Measurements from ENCODE around the gene MED13L. TPM values are rescaled to one million over a fixed set of nuclear protein-coding genes. Genes with fewer than 3 reads are reported as not detected.

Gene MED13L
- total and polyA plus RNA-seq, 2 of the 4 experiments (the other 2 are of a cell fraction) = 17.9 to 49.1 TPM

GRCh38 chr12:115988625-115989563, 288.6 kb downstream of the MED13L start:
- Histone ChIP-seq H2BK120ac (ENCODE audit: low read depth, low read length) (no peak overlapping the region), H3K9ac (ENCODE audit: low read depth, low read length) (no peak overlapping the region), H3K23ac (ENCODE audit: low read depth, low read length) (no peak overlapping the region), H2AK5ac (ENCODE audit: low read depth, low read length) (no peak overlapping the region), H4K91ac (ENCODE audit: insufficient read depth, low read depth, low read length) (no peak overlapping the region), H3K36me3 (ENCODE audit: control insufficient read depth, insufficient read depth, low read length) (peaks cover 25% of the 10 kb centered on the region), H2AK9ac (replicated peaks; ENCODE audit: low read depth, low read length, poor library complexity) (no peak overlapping the region), H4K20me1 (ENCODE audit: insufficient read depth, low read length) (peaks cover 15% of the 10 kb centered on the region), H3K18ac (ENCODE audit: low read depth, low read length) (no peak overlapping the region), H3K14ac (replicated peaks; ENCODE audit: low read depth, low read length) (no peak overlapping the region; the same call in 1 of the 2 replicates), H3K9me1 (ENCODE audit: insufficient read depth, low read length) (peaks cover 8% of the 10 kb centered on the region), H2BK15ac (ENCODE audit: low read depth, low read length) (no peak overlapping the region), H3K27me3 (ENCODE audit: control insufficient read depth, insufficient read depth, low read length) (no peaks in the 10 kb centered on the region), H3K27ac (ENCODE audit: insufficient read depth, low read length) (no peak overlapping the region), H3K4me3 (ENCODE audit: insufficient read depth, low read depth, low read length) (no peak overlapping the region), H3K4me2 (ENCODE audit: low read depth, low read length) (no peak overlapping the region), H3K9me3 (ENCODE audit: control insufficient read depth, insufficient read depth, low read length) (no peaks in the 10 kb centered on the region), H2AFZ (replicated peaks; ENCODE audit: low read length, poor library complexity) (no peak overlapping the region), H2BK20ac (ENCODE audit: low read depth, low read length) (no peak overlapping the region), H2BK5ac (ENCODE audit: low read depth, low read length, poor library complexity, severe bottlenecking) (no peak overlapping the region), H4K8ac (ENCODE audit: low read depth in 2 of 2, low read length in 2 of 2) (no peak overlapping the region), H3K4me1 (ENCODE audit: control insufficient read depth, insufficient read depth, low read length) (peaks cover 8% of the 10 kb centered on the region), H4K5ac (ENCODE audit: low read depth, low read length) (no peak overlapping the region), H3K4ac (ENCODE audit: low read depth, low read length) (no peak overlapping the region), H3K56ac (ENCODE audit: extremely low read depth, insufficient read depth, low read length) (no peak overlapping the region), H3K79me1 (ENCODE audit: low read depth in 1 of 2, low read length in 2 of 2) (peaks cover 38 to 63% of the 10 kb centered on the region in 2 experiments)
- no TSS peak for BruUV-seq (replicated peaks)
- dilution Hi-C loops (cut with HindIII; ENCODE audit: low sequenced_read_pairs, unreplicated experiment) = no loop called here
- WGBS, 2 experiments (ENCODE audit: extremely low coverage in 2 of 2, insufficient read length in 1 of 2) = 65% methylated on average over 3 of the region's 8 CpGs; no CpG with 5 or more reads in 1 of the 2 experiments
- ChIA-PET POLR2A (ENCODE audit: unreplicated experiment) (no interaction called here), CTCF (no interaction called here)
- in situ Hi-C loops (cut with MboI; ENCODE audit: low sequenced_read_pairs) = no loop called here
- DNase-seq (peak; percentile 33), ATAC-seq (ENCODE audit: low read depth) (peak; percentile 44)
- intact Hi-C loops (cut with micrococcal nuclease) = no loop called here
- no peak for TF ChIP-seq FOS (IDR thresholded peaks at IDR 0.05; ENCODE audit: low read depth, low read length)
- TF ChIP-seq MAFK (IDR thresholded peaks at IDR 0.05; ENCODE audit: low read depth, low read length) = no peak
- TF ChIP-seq POLR2A (IDR thresholded peaks at IDR 0.05; ENCODE audit: low read depth, low read length) = no peak
- TF ChIP-seq NFE2L2 (IDR thresholded peaks at IDR 0.05; ENCODE audit: low read depth, low read length) = no peak
- no peak for TF ChIP-seq RFX5 (IDR thresholded peaks at IDR 0.05; ENCODE audit: low read depth, low read length)
- no peak for TF ChIP-seq BHLHE40 (IDR thresholded peaks at IDR 0.05; ENCODE audit: low read depth, low read length)
- TF ChIP-seq CTCF (conservative IDR thresholded peaks at IDR 0.05; ENCODE audit: low read depth, low read length) = no peak
- TF ChIP-seq RCOR1 (IDR thresholded peaks at IDR 0.05; ENCODE audit: insufficient replicate concordance, low read length) = no peak
- no peak for TF ChIP-seq RAD21 (IDR thresholded peaks at IDR 0.05; ENCODE audit: low read length)
- no peak for TF ChIP-seq SMC3 (IDR thresholded peaks at IDR 0.05; ENCODE audit: low read depth, low read length)
- TF ChIP-seq CHD1 (IDR thresholded peaks at IDR 0.05; ENCODE audit: low read depth, low read length) = no peak
- no peak for TF ChIP-seq MXI1 (IDR thresholded peaks at IDR 0.05; ENCODE audit: borderline replicate concordance, low read depth, low read length)
- no peak for TF ChIP-seq CEBPB (IDR thresholded peaks at IDR 0.05; ENCODE audit: low read depth, low read length)
- TF ChIP-seq ELK1 (IDR thresholded peaks at IDR 0.05; ENCODE audit: borderline replicate concordance, low read depth, low read length) = no peak
- no peak for TF ChIP-seq MAZ (IDR thresholded peaks at IDR 0.05; ENCODE audit: borderline replicate concordance, low read depth, low read length)
